GM23338 (cell line): ENCODE measurements around the gene SMURF1.

Experiments
- CREB1 ChIP-seq: fragments of 250-450 bp; sonication (Bioruptor Pico); IDR thresholded peaks from 2 replicates; pipeline ENCODE4 v1.5.0; 2020; ENCODE audit warnings: low read depth, mild to moderate bottlenecking, moderate library complexity
- EZH2 ChIP-seq: fragments of 200-600 bp; sonication (generic); IDR thresholded peaks from one replicate; pipeline ENCODE4 v1.8.0; 2017; ENCODE audit warnings: antibody characterized with exemption, mild to moderate bottlenecking, low read depth; ENCODE audit not compliant: unreplicated experiment
- EZH2phosphoT487 ChIP-seq: fragments of 200-600 bp; sonication (generic); IDR thresholded peaks from one replicate; pipeline ENCODE4 v1.8.1; 2018; ENCODE audit warnings: antibody characterized with exemption; ENCODE audit not compliant: unreplicated experiment
- JUNB ChIP-seq: IDR thresholded peaks from one replicate; pipeline ENCODE4 v1.6.1; 2016; ENCODE audit warnings: antibody characterized with exemption; ENCODE audit not compliant: unreplicated experiment
- NANOG ChIP-seq: IDR thresholded peaks from 2 replicates; pipeline ENCODE4 v1.6.1; 2016; ENCODE audit warnings: antibody characterized with exemption, borderline replicate concordance
- POLR2AphosphoS5 ChIP-seq: IDR thresholded peaks from 2 replicates; pipeline ENCODE4 v1.6.1; 2016; ENCODE audit warnings: antibody characterized with exemption, low read depth
- ZNF114 ChIP-seq: fragments of 250-450 bp; sonication (Bioruptor Pico); IDR thresholded peaks from 2 replicates; pipeline ENCODE4 v1.5.0; 2020; ENCODE audit warnings: mild to moderate bottlenecking, moderate library complexity
- ZNF331 ChIP-seq: fragments of 250-450 bp; sonication (Bioruptor Pico); IDR thresholded peaks from 2 replicates; pipeline ENCODE4 v1.5.0; 2020; ENCODE audit warnings: low read depth, mild to moderate bottlenecking, moderate library complexity
- TF ChIP-seq, protein P1 (sequence below), 2 experiments: fragments of 200-600 bp in 1 of 2; sonication (generic) in 1 of 2; conservative IDR thresholded peaks; 2 replicates each; pipeline versions ENCODE4 v1.5.1 to v1.6.1; 2016 to 2017; ENCODE audit warnings: antibody characterized with exemption in 2 of 2, low read depth in 2 of 2, mild to moderate bottlenecking in 2 of 2, moderate library complexity in 1 of 2
- TF ChIP-seq, protein P2 (sequence below): IDR thresholded peaks from one replicate; pipeline ENCODE4 v1.6.1; 2018; ENCODE audit warnings: antibody characterized with exemption; ENCODE audit not compliant: unreplicated experiment
- TF ChIP-seq, protein P3 (sequence below): fragments of 250-450 bp; sonication (Bioruptor Pico); IDR thresholded peaks from 2 replicates; pipeline ENCODE4 v1.5.0; 2020; ENCODE audit warnings: mild to moderate bottlenecking, moderate library complexity
- TF ChIP-seq, protein P4 (sequence below): IDR thresholded peaks from 2 replicates; pipeline ENCODE4 v1.6.1; 2016; ENCODE audit warnings: antibody characterized with exemption

DNA sequence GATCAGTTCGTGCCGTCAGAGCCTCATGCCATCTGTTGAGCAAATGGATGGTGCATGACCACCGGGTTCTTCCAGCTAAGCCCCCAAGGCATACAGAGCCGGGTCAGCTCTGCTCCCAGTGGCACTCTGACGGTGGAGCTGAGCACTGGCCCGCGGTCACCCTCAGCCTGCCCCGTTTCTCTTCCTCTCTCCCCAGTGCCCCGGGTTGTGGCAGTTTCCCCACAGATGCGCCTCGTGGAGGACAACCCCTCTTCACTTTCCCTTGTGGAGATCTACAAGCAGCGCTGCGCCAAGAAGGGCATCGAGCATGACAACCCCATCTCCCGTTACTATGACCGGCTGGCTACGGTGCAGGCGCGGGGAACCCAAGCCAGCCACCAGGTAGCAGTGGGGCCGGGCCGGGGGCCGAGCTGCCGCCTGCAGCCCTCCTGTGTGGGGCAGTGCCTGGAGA, 135.7 kb downstream of the SMURF1 start:
- TF ChIP-seq, protein P1, sequence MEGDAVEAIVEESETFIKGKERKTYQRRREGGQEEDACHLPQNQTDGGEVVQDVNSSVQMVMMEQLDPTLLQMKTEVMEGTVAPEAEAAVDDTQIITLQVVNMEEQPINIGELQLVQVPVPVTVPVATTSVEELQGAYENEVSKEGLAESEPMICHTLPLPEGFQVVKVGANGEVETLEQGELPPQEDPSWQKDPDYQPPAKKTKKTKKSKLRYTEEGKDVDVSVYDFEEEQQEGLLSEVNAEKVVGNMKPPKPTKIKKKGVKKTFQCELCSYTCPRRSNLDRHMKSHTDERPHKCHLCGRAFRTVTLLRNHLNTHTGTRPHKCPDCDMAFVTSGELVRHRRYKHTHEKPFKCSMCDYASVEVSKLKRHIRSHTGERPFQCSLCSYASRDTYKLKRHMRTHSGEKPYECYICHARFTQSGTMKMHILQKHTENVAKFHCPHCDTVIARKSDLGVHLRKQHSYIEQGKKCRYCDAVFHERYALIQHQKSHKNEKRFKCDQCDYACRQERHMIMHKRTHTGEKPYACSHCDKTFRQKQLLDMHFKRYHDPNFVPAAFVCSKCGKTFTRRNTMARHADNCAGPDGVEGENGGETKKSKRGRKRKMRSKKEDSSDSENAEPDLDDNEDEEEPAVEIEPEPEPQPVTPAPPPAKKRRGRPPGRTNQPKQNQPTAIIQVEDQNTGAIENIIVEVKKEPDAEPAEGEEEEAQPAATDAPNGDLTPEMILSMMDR (conservative IDR thresholded peaks at IDR 0.05; ENCODE audit: low read depth in 2 of 2), result no peak
- TF ChIP-seq, protein P2, sequence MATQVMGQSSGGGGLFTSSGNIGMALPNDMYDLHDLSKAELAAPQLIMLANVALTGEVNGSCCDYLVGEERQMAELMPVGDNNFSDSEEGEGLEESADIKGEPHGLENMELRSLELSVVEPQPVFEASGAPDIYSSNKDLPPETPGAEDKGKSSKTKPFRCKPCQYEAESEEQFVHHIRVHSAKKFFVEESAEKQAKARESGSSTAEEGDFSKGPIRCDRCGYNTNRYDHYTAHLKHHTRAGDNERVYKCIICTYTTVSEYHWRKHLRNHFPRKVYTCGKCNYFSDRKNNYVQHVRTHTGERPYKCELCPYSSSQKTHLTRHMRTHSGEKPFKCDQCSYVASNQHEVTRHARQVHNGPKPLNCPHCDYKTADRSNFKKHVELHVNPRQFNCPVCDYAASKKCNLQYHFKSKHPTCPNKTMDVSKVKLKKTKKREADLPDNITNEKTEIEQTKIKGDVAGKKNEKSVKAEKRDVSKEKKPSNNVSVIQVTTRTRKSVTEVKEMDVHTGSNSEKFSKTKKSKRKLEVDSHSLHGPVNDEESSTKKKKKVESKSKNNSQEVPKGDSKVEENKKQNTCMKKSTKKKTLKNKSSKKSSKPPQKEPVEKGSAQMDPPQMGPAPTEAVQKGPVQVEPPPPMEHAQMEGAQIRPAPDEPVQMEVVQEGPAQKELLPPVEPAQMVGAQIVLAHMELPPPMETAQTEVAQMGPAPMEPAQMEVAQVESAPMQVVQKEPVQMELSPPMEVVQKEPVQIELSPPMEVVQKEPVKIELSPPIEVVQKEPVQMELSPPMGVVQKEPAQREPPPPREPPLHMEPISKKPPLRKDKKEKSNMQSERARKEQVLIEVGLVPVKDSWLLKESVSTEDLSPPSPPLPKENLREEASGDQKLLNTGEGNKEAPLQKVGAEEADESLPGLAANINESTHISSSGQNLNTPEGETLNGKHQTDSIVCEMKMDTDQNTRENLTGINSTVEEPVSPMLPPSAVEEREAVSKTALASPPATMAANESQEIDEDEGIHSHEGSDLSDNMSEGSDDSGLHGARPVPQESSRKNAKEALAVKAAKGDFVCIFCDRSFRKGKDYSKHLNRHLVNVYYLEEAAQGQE, result no peak
- no peak for TF ChIP-seq EZH2
- no peak for TF ChIP-seq POLR2AphosphoS5
- TF ChIP-seq EZH2phosphoT487, result no peak
- no peak for TF ChIP-seq JUNB
- TF ChIP-seq, protein P3, sequence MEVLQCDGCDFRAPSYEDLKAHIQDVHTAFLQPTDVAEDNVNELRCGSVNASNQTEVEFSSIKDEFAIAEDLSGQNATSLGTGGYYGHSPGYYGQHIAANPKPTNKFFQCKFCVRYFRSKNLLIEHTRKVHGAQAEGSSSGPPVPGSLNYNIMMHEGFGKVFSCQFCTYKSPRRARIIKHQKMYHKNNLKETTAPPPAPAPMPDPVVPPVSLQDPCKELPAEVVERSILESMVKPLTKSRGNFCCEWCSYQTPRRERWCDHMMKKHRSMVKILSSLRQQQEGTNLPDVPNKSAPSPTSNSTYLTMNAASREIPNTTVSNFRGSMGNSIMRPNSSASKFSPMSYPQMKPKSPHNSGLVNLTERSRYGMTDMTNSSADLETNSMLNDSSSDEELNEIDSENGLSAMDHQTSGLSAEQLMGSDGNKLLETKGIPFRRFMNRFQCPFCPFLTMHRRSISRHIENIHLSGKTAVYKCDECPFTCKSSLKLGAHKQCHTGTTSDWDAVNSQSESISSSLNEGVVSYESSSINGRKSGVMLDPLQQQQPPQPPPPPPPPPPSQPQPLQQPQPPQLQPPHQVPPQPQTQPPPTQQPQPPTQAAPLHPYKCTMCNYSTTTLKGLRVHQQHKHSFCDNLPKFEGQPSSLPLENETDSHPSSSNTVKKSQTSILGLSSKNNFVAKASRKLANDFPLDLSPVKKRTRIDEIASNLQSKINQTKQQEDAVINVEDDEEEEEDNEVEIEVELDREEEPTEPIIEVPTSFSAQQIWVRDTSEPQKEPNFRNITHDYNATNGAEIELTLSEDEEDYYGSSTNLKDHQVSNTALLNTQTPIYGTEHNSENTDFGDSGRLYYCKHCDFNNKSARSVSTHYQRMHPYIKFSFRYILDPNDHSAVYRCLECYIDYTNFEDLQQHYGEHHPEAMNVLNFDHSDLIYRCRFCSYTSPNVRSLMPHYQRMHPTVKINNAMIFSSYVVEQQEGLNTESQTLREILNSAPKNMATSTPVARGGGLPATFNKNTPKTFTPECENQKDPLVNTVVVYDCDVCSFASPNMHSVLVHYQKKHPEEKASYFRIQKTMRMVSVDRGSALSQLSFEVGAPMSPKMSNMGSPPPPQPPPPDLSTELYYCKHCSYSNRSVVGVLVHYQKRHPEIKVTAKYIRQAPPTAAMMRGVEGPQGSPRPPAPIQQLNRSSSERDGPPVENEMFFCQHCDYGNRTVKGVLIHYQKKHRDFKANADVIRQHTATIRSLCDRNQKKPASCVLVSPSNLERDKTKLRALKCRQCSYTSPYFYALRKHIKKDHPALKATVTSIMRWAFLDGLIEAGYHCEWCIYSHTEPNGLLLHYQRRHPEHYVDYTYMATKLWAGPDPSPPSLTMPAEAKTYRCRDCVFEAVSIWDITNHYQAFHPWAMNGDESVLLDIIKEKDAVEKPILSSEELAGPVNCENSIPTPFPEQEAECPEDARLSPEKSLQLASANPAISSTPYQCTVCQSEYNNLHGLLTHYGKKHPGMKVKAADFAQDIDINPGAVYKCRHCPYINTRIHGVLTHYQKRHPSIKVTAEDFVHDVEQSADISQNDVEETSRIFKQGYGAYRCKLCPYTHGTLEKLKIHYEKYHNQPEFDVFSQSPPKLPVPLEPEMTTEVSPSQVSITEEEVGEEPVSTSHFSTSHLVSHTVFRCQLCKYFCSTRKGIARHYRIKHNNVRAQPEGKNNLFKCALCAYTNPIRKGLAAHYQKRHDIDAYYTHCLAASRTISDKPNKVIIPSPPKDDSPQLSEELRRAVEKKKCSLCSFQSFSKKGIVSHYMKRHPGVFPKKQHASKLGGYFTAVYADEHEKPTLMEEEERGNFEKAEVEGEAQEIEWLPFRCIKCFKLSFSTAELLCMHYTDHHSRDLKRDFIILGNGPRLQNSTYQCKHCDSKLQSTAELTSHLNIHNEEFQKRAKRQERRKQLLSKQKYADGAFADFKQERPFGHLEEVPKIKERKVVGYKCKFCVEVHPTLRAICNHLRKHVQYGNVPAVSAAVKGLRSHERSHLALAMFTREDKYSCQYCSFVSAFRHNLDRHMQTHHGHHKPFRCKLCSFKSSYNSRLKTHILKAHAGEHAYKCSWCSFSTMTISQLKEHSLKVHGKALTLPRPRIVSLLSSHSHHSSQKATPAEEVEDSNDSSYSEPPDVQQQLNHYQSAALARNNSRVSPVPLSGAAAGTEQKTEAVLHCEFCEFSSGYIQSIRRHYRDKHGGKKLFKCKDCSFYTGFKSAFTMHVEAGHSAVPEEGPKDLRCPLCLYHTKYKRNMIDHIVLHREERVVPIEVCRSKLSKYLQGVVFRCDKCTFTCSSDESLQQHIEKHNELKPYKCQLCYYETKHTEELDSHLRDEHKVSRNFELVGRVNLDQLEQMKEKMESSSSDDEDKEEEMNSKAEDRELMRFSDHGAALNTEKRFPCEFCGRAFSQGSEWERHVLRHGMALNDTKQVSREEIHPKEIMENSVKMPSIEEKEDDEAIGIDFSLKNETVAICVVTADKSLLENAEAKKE, result no peak
- no peak for TF ChIP-seq NANOG
- no peak for TF ChIP-seq CREB1
- TF ChIP-seq ZNF331 (CRISPR knock-in tag), result no peak
- TF ChIP-seq, protein P4, sequence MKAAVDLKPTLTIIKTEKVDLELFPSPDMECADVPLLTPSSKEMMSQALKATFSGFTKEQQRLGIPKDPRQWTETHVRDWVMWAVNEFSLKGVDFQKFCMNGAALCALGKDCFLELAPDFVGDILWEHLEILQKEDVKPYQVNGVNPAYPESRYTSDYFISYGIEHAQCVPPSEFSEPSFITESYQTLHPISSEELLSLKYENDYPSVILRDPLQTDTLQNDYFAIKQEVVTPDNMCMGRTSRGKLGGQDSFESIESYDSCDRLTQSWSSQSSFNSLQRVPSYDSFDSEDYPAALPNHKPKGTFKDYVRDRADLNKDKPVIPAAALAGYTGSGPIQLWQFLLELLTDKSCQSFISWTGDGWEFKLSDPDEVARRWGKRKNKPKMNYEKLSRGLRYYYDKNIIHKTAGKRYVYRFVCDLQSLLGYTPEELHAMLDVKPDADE, result no peak
- no peak for TF ChIP-seq ZNF114 (CRISPR knock-in tag)
